Measurements from ENCODE around the gene EID1. TPM values are rescaled to one million over a fixed set of nuclear protein-coding genes. Genes with fewer than 3 reads are reported as not detected.
"Not testable (repeated sequence)": the region's sequence is repeated elsewhere in the genome, so short reads cannot be mapped to it uniquely, and the experiment has no call there.

EID1 gene, protein sequence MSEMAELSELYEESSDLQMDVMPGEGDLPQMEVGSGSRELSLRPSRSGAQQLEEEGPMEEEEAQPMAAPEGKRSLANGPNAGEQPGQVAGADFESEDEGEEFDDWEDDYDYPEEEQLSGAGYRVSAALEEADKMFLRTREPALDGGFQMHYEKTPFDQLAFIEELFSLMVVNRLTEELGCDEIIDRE
- total RNA-seq: 10 to 100 TPM; 84.8 to 85.0 TPM

DNA sequence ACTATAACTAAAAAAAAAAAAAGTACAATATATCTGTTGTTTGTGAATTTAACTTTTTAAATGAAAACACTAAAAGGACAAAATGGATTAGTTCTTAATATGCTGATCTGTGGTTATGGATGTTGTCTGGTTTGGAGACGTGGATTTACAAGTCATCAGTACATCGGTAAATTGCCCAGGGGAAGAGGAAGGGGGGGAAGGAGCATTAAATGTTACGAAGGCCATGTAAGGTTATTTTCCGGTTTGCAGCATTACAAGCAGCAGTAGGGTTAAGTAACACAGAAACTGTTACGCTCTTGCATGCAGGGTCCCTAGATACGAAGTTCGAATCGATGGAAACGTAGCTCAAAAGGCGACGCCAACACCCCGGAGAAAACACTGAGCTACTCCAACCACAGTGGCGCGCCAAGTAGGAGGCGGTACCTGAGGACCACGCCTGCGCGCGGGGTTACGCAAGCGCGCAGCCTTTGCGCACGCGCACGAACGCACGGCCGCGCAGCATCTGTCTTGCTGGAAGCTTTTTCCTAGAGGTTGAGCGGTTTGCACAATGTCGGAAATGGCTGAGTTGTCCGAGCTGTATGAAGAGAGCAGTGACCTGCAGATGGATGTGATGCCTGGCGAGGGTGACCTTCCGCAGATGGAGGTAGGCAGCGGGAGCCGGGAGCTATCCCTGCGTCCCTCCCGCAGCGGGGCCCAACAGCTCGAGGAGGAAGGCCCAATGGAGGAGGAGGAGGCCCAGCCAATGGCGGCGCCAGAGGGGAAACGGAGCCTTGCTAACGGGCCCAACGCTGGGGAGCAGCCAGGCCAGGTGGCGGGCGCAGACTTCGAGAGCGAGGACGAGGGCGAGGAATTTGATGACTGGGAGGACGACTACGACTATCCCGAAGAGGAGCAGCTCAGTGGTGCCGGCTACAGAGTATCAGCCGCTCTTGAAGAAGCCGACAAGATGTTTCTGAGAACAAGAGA, at the start of gene EID1:
Gene EID1 (plus strand): TSS at position 505 of the 966 bp plus-strand sequence. CDS start 43 bp downstream, at position 548.
- POLR2A ChIA-PET: interaction anchor here (0.7 to 2.2 kb wide), 18 partner anchors 11 to 292 kb away, joined by 3 to 24 read pairs (median 4); partner anchors contain the start of genes CEP152, COPS2, GALK2 and SECISBP2L
- Mint-ChIP-seq H3K9me3 (no peaks in the 10 kb centered on the region), H3K4me1 (peaks cover 16% of the 10 kb centered on the region), H3K27me3 (peaks cover 20% of the 10 kb centered on the region), H3K27ac (peak within 1 kb of the TSS; percentile 97), H3K36me3 (peaks cover 12% of the 10 kb centered on the region), H3K4me3 (peak within 1 kb of the TSS; percentile 95)
- ATAC-seq (ENCODE audit: low read depth) (peak; percentile 95), DNase-seq (peak; percentile 95)

DNA sequence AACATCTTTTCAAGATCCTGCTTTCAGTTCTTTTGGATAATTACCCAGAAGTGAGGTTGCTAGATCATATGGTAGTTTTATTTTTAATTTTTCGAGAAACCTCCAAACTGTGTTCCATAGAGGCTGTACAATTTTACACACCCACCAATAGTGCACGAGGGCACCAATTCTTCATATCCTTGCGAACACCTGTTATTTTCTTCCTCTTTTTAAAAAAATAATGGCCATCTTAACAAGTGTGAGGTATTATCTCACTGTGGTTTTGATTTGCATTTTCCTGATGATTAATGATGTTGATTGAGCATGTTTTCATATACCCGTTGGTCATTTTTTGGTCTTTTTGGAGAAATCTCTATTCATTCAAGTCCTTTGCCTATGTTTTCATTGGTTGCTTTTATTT, 49.5 kb upstream of the EID1 start:
- Mint-ChIP-seq H3K4me3 (no peak overlapping the region), H3K9me3 (peaks cover 1% of the 10 kb centered on the region), H3K4me1 (no peaks in the 10 kb centered on the region), H3K36me3 (peaks cover 1% of the 10 kb centered on the region), H3K27me3 (peaks cover 30% of the 10 kb centered on the region), H3K27ac (no peak overlapping the region)
- DNase-seq: no peak
- ATAC-seq (ENCODE audit: low read depth): no peak
- POLR2A ChIA-PET: no interaction called here

DNA sequence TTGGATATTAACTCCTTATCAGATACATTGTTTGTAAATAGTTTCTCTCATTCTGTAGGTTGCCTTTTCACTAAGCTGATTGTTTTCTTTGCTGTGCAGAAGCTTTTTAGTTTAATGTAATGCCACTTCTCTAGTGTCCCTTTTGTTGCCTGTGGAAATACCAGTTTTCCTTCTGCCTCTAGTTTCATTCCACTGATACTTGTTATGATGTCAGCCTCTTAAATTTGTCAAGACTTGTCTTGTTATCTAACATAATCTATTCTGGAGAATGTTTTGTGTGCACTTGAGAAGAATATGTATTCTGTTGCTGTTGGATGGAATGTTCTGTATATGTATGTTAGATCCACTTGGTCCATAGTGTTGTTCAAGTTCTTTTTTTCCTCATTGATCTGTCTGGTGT, 49.0 kb upstream of the EID1 start:
- H3K27me3 Mint-ChIP-seq: peaks cover 28% of the 10 kb centered on the region

DNA sequence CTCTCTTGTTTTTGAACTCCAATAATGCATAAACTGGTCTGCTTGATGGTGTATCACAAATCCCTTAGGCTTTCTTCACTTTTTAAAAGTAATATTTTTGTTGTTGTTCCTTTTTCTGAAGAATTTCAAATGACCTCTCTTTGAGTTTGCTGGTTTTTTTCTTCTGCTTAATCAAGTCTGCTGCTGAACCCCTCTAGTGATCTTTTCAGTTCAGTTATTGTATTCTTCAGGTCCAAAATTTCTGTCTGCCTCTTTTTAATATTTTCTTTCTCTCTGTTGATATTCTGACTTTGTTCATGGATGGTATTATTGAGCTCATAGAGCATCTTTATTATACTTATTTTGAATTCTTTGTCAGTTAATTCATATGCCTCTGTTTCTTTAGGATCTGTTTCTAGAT, 45.3 kb upstream of the EID1 start:
- no peak for ATAC-seq (ENCODE audit: low read depth)
- POLR2A ChIA-PET: interaction anchor here (0.9 kb wide), 1 partner anchor 121 kb away, joined by 3 read pairs; no protein-coding TSS in a partner anchor
- Mint-ChIP-seq H3K9me3 (peaks cover 5% of the 10 kb centered on the region), H3K27me3 (peaks cover 23% of the 10 kb centered on the region), H3K4me1 (no peaks in the 10 kb centered on the region), H3K4me3 (no peak overlapping the region), H3K27ac (no peak overlapping the region), H3K36me3 (peaks cover 3% of the 10 kb centered on the region)
- no peak for DNase-seq

More for the DNA sequence above, 49.0 kb upstream of the EID1 start:
- H3K9me3 Mint-ChIP-seq: peaks cover 4% of the 10 kb centered on the region
- H3K4me3 Mint-ChIP-seq: no peak overlapping the region
- POLR2A ChIA-PET: no interaction called here
- no peak overlapping the region for H3K27ac Mint-ChIP-seq
- H3K36me3 Mint-ChIP-seq: peaks cover 2% of the 10 kb centered on the region
- DNase-seq (no peak), ATAC-seq (ENCODE audit: low read depth) (no peak)
- no peaks in the 10 kb centered on the region for H3K4me1 Mint-ChIP-seq

DNA sequence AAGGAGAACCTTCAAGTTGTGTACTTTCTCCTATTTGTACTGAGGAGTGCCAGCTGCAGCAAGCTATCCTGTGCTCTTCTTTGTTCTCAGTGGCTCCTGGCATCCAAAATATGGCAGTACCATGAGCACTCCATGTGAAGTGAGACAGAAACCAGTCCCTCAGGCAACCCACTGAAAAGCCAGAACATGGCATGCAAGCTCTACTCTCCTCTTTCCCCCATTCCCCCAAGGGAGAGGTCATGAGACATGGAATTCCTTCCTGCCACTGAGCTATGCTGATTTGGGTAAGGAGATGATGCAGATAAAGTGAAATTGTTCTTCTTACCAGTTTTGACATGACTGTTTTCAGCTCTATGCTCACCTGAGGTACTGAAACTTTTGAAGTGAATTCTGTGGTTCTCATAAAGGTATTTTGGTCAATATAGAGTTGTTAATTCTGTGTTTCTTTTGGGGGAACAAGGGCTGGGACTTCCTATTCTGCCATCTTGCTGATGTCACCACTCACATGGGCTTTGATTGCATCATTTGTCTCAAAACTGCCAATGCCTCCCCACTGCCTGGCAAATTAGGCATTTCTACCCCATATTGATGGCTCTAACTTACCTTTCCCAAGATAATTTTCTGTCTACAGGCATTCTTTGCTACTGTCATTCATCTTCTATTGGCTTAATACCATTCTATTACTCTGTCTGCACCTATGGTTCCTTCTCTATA, 44.3 kb upstream of the EID1 start:
- peaks cover 3% of the 10 kb centered on the region for H3K36me3 Mint-ChIP-seq
- H3K4me3 Mint-ChIP-seq: no peak overlapping the region
- DNase-seq (no peak), ATAC-seq (ENCODE audit: low read depth) (no peak)
- no peaks in the 10 kb centered on the region for H3K4me1 Mint-ChIP-seq
- peaks cover 22% of the 10 kb centered on the region for H3K27me3 Mint-ChIP-seq
- no peak overlapping the region for H3K27ac Mint-ChIP-seq
- POLR2A ChIA-PET: interaction anchor here (0.9 kb wide), 1 partner anchor 122 kb away, joined by 3 read pairs; no protein-coding TSS in a partner anchor
- H3K9me3 Mint-ChIP-seq: peaks cover 5% of the 10 kb centered on the region

DNA sequence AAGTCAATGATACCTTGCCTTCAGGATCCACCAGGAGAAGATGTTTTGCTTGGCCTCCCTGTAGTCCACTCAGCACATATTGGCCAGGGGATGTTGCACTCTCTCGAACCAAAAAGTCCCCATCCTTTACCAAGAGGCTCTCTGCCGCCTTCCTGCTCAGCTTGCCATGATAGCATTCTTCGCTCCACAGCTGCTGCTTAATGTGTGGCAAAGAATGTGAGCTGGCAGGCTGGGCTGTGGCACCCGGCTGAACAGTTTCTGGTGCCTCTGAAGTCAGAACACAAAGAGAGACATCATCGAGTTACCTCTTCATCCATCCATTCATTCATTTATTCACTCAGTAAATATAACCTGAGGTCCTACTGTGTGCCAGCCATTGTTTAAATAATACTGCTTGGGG, 43.2 kb upstream of the EID1 start:
- Mint-ChIP-seq H3K4me3 (no peak overlapping the region), H3K36me3 (peaks cover 3% of the 10 kb centered on the region), H3K27me3 (peaks cover 19% of the 10 kb centered on the region), H3K9me3 (peaks cover 5% of the 10 kb centered on the region), H3K27ac (no peak overlapping the region), H3K4me1 (no peaks in the 10 kb centered on the region)
- ATAC-seq (ENCODE audit: low read depth): no peak
- POLR2A ChIA-PET: no interaction called here
- DNase-seq: no peak

DNA sequence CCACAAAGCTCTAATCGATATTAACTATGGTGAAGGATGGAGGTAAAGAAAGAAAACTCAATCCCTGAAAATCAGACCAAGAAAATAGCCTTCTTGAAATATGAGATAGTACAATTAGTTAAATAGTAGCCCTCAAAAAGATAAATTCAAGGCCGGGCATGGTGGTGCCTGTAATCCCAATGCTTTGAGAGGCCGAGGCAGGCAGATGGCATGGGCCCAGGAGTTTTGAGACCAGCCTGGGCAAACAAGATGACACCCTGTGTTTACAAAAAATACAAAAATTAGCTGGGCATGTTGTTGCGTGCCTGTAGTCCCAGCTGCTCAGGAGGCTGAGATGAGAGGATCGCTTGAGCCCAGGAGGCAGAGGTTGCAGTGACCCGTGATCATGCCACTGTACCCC, 35.4 kb upstream of the EID1 start:
- Mint-ChIP-seq H3K4me1 (no peaks in the 10 kb centered on the region), H3K27me3 (peaks cover 2% of the 10 kb centered on the region), H3K9me3 (no peaks in the 10 kb centered on the region), H3K27ac (no peak overlapping the region), H3K36me3 (no peaks in the 10 kb centered on the region), H3K4me3 (no peak overlapping the region)
- POLR2A ChIA-PET: no interaction called here
- ATAC-seq (ENCODE audit: low read depth): no peak
- DNase-seq: no peak

DNA sequence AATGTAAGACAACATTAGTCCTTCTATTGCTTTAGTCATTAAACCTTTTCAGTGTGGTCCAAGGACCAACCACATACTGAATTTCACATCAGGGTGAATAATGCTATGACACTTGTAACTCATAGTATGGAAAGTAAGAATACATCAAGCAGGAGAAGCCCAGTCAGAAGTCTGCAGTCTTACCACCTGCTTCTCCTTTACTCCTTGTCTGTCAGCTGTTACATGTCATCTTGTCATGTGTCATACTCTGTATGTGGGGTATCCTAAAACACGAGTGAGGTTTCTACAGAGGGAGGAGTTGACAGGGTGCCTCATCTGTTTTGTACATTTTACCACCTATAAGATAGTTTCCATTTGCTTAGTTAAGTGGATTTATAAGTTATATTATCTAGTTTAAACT, 32.8 kb upstream of the EID1 start:
- Mint-ChIP-seq H3K27ac (no peak overlapping the region), H3K27me3 (peaks cover 2% of the 10 kb centered on the region), H3K4me1 (no peaks in the 10 kb centered on the region), H3K9me3 (no peaks in the 10 kb centered on the region), H3K4me3 (no peak overlapping the region), H3K36me3 (peaks cover 2% of the 10 kb centered on the region)
- POLR2A ChIA-PET: no interaction called here
- DNase-seq (no peak), ATAC-seq (ENCODE audit: low read depth) (no peak)

DNA sequence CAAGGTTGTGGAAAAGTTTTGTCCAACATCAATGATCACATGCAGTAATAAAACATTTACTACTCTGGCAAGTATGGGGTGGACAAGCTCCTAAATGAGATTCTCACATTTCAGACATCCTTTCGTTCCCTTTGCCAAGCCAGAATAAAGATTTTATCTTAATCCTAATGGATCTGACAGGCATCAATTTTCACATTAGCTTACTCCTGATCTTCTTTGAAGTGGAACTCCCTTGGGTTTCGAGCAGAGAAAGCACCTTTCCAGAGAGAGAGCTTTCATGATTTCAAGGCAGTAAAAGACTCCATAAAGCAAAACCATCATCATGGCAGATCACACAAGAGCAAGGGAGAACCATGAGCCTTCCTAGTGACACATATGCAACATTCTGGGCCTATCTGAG, 27.3 kb upstream of the EID1 start:
- H3K4me3 Mint-ChIP-seq: no peak overlapping the region
- H3K4me1 Mint-ChIP-seq: no peaks in the 10 kb centered on the region
- POLR2A ChIA-PET: no interaction called here
- no peak for ATAC-seq (ENCODE audit: low read depth)
- no peak overlapping the region for H3K27ac Mint-ChIP-seq
- no peaks in the 10 kb centered on the region for H3K9me3 Mint-ChIP-seq
- DNase-seq: no peak
- H3K27me3 Mint-ChIP-seq: peaks cover 18% of the 10 kb centered on the region
- H3K36me3 Mint-ChIP-seq: peaks cover 2% of the 10 kb centered on the region

DNA sequence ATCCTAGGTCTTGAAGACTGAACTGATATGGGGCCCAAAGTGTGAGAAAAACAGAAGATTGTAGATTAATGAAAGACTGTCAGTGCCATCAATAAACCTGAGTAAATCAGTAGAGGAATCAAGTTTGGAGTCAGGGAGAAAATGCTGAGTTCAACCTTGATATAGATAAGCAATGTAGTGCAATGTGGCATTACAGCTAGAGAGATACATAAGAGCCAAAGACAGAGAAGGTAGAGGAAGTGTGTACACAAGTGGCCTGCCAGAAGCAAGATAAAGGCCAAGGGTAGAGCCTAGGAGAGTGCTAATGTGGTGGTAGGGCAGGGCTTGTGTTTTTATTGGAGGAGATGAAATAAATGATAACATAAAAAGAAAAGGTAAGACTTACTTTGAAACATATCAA, 26.0 kb upstream of the EID1 start:
- DNase-seq (no peak), ATAC-seq (ENCODE audit: low read depth) (no peak)
- H3K4me1 Mint-ChIP-seq: no peaks in the 10 kb centered on the region
- H3K27ac Mint-ChIP-seq: no peak overlapping the region
- no peak overlapping the region for H3K4me3 Mint-ChIP-seq
- H3K27me3 Mint-ChIP-seq: peaks cover 24% of the 10 kb centered on the region
- POLR2A ChIA-PET: no interaction called here
- no peaks in the 10 kb centered on the region for H3K9me3 Mint-ChIP-seq
- peaks cover 2% of the 10 kb centered on the region for H3K36me3 Mint-ChIP-seq

DNA sequence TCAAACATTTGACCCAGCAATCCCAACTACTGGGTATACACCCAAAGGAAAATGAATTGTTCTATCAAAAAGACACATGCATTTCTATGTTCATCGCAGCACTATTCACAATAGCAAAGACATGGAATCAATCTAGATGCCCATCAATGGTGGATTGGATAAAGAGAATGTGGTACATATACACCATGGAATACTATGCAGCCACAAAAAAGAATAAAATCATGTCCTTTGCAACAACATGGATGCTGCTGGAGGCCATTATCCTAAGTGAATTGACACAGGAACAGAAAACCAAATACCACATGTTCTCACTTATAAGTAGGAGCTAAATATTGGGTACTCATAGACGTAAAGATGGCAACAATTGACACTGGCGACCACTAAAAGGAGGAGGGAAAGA, 23.5 kb upstream of the EID1 start:
- ATAC-seq (ENCODE audit: low read depth); DNase-seq; H3K36me3 Mint-ChIP-seq; H3K9me3 Mint-ChIP-seq; POLR2A ChIA-PET; H3K27ac Mint-ChIP-seq; H3K4me1 Mint-ChIP-seq; H3K4me3 Mint-ChIP-seq: not testable (repeated sequence)
- peaks cover 36% of the 10 kb centered on the region for H3K27me3 Mint-ChIP-seq

DNA sequence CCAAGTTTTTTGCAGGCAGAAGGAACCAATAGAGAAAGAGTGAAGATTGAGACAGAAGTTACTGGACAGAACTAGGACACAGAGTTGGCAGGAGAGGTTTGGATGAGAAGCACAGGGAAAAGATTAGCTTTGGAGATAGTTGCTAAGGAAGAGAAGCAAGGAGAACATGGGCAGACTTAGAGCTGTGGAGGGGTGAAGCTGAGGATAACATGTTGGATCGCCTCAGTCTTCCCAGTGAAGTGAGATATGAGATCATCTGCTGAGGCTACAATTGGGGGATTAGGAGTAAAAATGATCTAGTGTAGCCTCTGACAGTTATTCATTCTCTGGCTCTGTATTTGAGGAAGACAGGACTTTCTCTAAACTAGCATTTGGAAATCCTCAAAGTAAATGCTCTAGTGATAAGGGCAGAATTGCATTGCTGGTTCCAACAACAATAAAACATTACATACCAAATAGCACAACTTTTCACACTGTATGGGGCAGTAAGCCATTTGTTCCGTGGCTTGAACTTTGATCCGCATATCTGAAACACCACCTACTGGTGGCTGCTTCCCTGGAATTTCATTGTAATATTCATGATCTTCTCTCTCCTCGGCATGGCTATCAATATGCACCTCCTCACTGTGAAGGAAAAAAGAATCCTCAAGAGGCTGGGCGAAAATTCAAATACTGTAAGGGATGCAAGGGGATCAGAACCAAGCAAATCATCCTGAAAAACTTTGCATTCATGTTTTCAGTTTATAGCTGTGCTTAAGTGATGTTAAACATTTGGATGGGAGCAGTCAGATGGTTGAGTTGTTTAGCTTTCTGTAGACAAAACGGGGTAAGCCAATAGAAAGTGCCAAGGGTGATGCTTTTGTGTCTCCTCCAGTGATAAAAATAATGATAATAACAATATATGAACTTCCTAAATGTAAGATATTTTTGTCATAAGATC, 22.2 kb upstream of the EID1 start:
- H3K36me3 Mint-ChIP-seq: no peaks in the 10 kb centered on the region
- H3K9me3 Mint-ChIP-seq: no peaks in the 10 kb centered on the region
- no peaks in the 10 kb centered on the region for H3K4me1 Mint-ChIP-seq
- ATAC-seq (ENCODE audit: low read depth) (no peak), DNase-seq (no peak)
- H3K4me3 Mint-ChIP-seq: no peak overlapping the region
- POLR2A ChIA-PET: no interaction called here
- H3K27ac Mint-ChIP-seq: no peak overlapping the region
- H3K27me3 Mint-ChIP-seq: peaks cover 36% of the 10 kb centered on the region
